GM20000 (cell line): Measurements from ENCODE around the gene TCF3.

ENCODE experiments used
- DNase-seq: peaks from one replicate; pipeline ENCODE4 v3.0.0; 2012; ENCODE audit warnings: low spot score
- CTCF ChIP-seq: IDR thresholded peaks from 2 replicates; pipeline ENCODE4 v1.5.1; 2012; ENCODE audit warnings: mild to moderate bottlenecking, control low read depth; ENCODE audit errors: extremely low read depth, missing control alignments

Gene TCF3

DNA sequence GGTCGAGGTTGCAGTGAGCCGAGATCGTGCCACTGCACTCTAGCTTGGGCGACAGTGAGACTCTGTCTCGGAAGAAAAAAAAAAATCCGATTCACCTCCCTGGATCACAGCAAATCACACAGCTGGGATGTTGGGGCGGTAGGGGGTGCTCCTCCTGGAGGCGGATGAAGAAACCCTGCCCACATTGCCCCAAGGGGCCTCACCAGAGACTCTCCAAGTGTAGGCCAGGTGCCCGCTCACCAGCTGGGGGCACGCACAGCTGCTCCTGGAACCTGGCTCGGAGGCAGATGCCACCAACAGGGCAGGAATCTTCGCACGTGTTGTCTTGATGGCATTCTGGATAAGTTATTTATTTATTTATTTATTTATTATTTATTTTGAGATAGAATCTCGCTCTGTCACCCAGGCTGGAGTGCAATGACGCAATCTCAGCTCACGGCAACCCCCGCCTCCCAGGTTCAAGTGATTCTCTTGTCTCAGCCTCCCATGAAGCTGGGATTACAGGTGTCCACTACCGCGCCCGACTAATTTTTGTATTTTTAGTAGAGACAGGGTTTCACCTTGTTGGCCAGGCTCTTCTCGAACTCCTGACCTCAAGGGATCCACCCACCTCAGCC lies 50.2 kb downstream of the TCF3 start:
- TF ChIP-seq CTCF = no peak
- DNase-seq = no peak

- TF ChIP-seq CTCF = no peak
- DNase-seq = no peak
Observed at GRCh38 chr19:1601613-1602064, 50.8 kb downstream of the TCF3 start.

DNA sequence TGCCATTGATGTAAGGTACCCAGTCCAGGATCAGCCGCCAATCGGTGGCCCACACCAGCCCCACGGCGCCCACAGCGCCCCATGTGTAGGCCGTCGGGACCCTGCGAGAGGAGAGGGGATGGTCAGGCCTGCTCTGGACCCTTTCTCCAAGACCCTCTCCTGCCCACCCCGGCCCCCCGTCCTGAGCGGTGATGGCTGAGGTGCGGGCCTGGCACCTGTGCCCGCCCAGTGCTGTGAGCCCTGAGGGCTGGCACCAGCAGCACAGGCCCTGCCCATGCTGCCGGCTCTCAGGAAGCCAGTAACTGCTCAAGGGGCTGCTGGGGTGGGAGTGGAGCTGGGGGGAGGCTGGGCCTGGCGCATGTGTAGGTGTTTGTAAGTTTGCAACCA lies 53.0 kb downstream of the TCF3 start:
- DNase-seq = no peak
- TF ChIP-seq CTCF = no peak

GRCh38 chr19:1598777-1599459 lies 53.5 kb downstream of the TCF3 start:
- no peak for DNase-seq
- TF ChIP-seq CTCF = no peak

DNA sequence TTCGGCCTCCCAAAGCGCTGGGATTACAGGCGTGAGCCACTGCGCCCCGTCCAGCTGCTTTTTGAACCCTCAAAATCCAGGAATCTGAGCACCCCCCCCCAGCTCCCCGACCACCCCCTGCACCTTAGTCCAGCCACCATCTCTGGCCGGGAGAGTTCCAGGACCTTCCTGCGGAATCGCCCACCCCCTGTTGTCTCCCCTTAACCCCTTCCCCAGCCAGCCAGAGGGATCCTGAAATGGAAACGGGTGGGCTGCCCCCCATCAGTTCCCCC lies 59.0 kb downstream of the TCF3 start:
- TF ChIP-seq CTCF = no peak
- DNase-seq = no peak

- no peak for TF ChIP-seq CTCF
- DNase-seq = peak; percentile 99
Observed at GRCh38 chr19:1592755-1593500, 59.5 kb downstream of the TCF3 start, which contains the start of gene MBD3. TSS of gene MBD3 (minus strand) at chr19:1592865. CDS start at chr19:1592631, 234 bp downstream.

DNA sequence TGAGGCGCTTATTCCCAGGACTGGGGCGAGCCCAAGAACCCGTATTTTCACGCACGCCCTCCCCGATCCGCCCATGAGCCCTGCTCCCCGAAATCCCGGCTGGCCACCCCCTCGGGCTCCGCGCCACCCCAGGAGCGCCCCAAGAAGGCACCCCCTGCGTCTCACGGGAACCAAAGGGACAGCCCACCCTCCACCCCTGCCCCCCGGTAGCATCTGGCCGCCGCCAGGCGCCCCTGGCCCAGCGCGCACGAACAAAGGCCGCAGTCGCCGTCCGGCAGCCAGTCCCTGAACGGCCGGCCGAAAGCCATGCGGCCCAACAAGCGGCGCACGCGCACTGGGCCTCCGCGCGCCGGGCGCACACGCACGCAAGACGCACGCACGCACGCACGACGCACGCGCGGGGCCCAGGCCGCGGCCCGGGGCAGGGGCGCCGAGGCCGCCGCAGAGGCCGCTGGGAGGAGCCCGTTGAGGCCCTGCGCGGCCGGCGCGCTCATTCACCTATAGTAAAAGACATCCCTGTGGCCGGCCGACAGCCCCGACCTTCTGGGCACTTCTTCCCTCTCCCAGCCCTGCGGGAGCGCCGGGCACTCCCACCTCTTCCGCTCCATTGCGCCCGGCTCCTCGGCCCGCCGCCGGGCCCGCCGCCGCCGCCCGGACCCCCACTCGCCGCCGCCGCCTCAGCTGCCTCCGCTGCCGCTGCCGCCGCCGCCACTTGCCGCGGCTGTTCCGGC lies 60.2 kb downstream of the TCF3 start:
- no peak for TF ChIP-seq CTCF
- DNase-seq = peak; percentile 99
